Fibroblast of lung (primary cell): Measurements from ENCODE around the gene WIPF3.

Experiments used
- EZH2 ChIP-seq: IDR thresholded peaks from 2 replicates; pipeline ENCODE4 v1.5.1; 2012; ENCODE audit warnings: low read length, control low read depth, mild to moderate bottlenecking; ENCODE audit errors: missing control alignments
- TF ChIP-seq, protein P1 (sequence below), 2 donors: IDR thresholded peaks in 1 of 2; conservative IDR thresholded peaks in 1 of 2; 1 replicate in 1 of 2; 2 replicates in 1 of 2; pipeline ENCODE4 v1.5.1; 2011 to 2012; ENCODE audit warnings: low read length in 2 of 2, control low read depth in 1 of 2, inconsistent platforms in 1 of 2, low read depth in 1 of 2, mild to moderate bottlenecking in 1 of 2

DNA sequence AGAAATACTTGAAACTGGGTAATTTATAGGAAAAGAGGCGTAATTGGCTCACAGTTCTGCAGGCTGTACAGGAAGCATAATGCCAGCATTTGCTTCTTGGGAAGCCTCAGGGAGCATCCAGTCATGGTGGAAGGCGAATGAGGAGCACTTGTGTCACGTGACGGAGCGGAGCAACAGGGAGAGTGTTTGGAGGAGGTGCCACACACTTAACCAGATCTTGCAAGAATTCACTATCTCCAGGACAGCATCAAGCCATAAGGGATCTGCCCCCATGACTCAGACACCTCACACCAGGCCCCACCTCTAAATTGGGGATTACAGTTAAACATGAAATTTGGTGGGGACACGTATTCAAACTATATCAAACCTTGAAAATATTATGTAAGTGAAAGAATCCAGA, 89.3 kb downstream of the WIPF3 start:
- TF ChIP-seq, protein P1, sequence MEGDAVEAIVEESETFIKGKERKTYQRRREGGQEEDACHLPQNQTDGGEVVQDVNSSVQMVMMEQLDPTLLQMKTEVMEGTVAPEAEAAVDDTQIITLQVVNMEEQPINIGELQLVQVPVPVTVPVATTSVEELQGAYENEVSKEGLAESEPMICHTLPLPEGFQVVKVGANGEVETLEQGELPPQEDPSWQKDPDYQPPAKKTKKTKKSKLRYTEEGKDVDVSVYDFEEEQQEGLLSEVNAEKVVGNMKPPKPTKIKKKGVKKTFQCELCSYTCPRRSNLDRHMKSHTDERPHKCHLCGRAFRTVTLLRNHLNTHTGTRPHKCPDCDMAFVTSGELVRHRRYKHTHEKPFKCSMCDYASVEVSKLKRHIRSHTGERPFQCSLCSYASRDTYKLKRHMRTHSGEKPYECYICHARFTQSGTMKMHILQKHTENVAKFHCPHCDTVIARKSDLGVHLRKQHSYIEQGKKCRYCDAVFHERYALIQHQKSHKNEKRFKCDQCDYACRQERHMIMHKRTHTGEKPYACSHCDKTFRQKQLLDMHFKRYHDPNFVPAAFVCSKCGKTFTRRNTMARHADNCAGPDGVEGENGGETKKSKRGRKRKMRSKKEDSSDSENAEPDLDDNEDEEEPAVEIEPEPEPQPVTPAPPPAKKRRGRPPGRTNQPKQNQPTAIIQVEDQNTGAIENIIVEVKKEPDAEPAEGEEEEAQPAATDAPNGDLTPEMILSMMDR (conservative IDR thresholded peaks at IDR 0.05 in 1 of 2, IDR thresholded peaks at IDR 0.05 in 1 of 2; ENCODE audit: low read depth in 1 of 2, low read length in 2 of 2), result no peak
- TF ChIP-seq EZH2, result no peak
